H9 (cell line): ENCODE measurements around the gene ERO1A. TPM values are rescaled to one million over a fixed set of nuclear protein-coding genes. Genes with fewer than 3 reads are reported as not detected.

ENCODE experiments used
- DNase-seq: peaks from one replicate; pipeline ENCODE4 v3.0.0-alpha.2; 2017
- H2AFZ ChIP-seq: one replicate; pipeline ENCODE4 v1.6.1; 2013; ENCODE audit warnings: mild to moderate bottlenecking, low read length, control low read depth, moderate library complexity
- H2AK5ac ChIP-seq: 2 replicates; pipeline ENCODE4 v1.6.1; 2013; ENCODE audit warnings: low read length, control low read depth, mixed read lengths; ENCODE audit not compliant: insufficient read length
- H2BK120ac ChIP-seq: one replicate; pipeline ENCODE4 v1.6.1; 2013; ENCODE audit warnings: low read depth, mild to moderate bottlenecking, low read length, control low read depth, inconsistent platforms; ENCODE audit not compliant: poor library complexity, severe bottlenecking
- H2BK12ac ChIP-seq: 2 replicates; pipeline ENCODE4 v1.6.1; 2013; ENCODE audit warnings: low read length, control low read depth, mixed read lengths, low read depth; ENCODE audit not compliant: insufficient read length
- H2BK15ac ChIP-seq: 2 replicates; pipeline ENCODE4 v1.6.1; 2013; ENCODE audit warnings: low read depth, low read length, control low read depth
- H2BK20ac ChIP-seq: one replicate; pipeline ENCODE4 v1.6.1; 2013; ENCODE audit warnings: low read depth, mild to moderate bottlenecking, low read length, control low read depth, inconsistent platforms; ENCODE audit not compliant: poor library complexity, severe bottlenecking
- H2BK5ac ChIP-seq: 2 replicates; pipeline ENCODE4 v1.6.1; 2013; ENCODE audit warnings: low read length, control low read depth, mixed read lengths; ENCODE audit not compliant: insufficient read length
- H3K14ac ChIP-seq: 2 replicates; pipeline ENCODE4 v1.6.1; 2013; ENCODE audit warnings: low read length, control low read depth; ENCODE audit not compliant: insufficient read depth
- H3K18ac ChIP-seq: 2 replicates; pipeline ENCODE4 v1.6.1; 2013; ENCODE audit warnings: low read depth, mild to moderate bottlenecking, mixed read lengths, low read length, control low read depth; ENCODE audit not compliant: insufficient read length
- H3K23ac ChIP-seq: 2 replicates; pipeline ENCODE4 v1.6.1; 2013; ENCODE audit warnings: low read length, control low read depth, mixed read lengths, low read depth; ENCODE audit not compliant: insufficient read length
- H3K23me2 ChIP-seq: 2 replicates; pipeline ENCODE4 v1.6.1; 2013; ENCODE audit warnings: low read depth, mild to moderate bottlenecking, mixed read lengths, low read length, control low read depth; ENCODE audit not compliant: insufficient read length, poor library complexity, severe bottlenecking
- H3K27ac ChIP-seq: 2 replicates; pipeline ENCODE4 v1.5.1; 2013; ENCODE audit warnings: low read length, control low read depth, mixed read lengths, low read depth; ENCODE audit not compliant: insufficient read length
- H3K27me3 ChIP-seq: 2 replicates; pipeline ENCODE4 v1.6.1; 2013; ENCODE audit warnings: low read length, control low read depth, inconsistent platforms; ENCODE audit not compliant: insufficient read depth
- H3K4ac ChIP-seq: 2 replicates; pipeline ENCODE4 v1.6.1; 2013; ENCODE audit warnings: low read depth, mild to moderate bottlenecking, control low read depth, inconsistent platforms, low read length, moderate library complexity
- H3K4me1 ChIP-seq: 2 replicates; pipeline ENCODE4 v1.6.1; 2013; ENCODE audit warnings: low read length, control low read depth, inconsistent platforms; ENCODE audit not compliant: insufficient read depth
- H3K4me2 ChIP-seq: 2 replicates; pipeline ENCODE4 v1.6.1; 2013; ENCODE audit warnings: low read length, control low read depth, mixed read lengths; ENCODE audit not compliant: insufficient read length, insufficient read depth
- H3K56ac ChIP-seq: 2 replicates; pipeline ENCODE4 v1.6.1; 2013; ENCODE audit warnings: low read depth, mild to moderate bottlenecking, mixed read lengths, low read length, control low read depth; ENCODE audit not compliant: insufficient read length
- H3K79me1 ChIP-seq: 2 replicates; pipeline ENCODE4 v1.6.1; 2013; ENCODE audit warnings: low read depth, mild to moderate bottlenecking, moderate library complexity, low read length, control low read depth, inconsistent platforms; ENCODE audit not compliant: insufficient read depth, poor library complexity, severe bottlenecking
- H3K79me2 ChIP-seq: 2 replicates; pipeline ENCODE4 v1.6.1; 2013; ENCODE audit warnings: low read length, control low read depth, inconsistent platforms; ENCODE audit not compliant: insufficient read depth
- H3K9ac ChIP-seq: 2 replicates; pipeline ENCODE4 v1.6.1; 2013; ENCODE audit warnings: low read length, control low read depth, mixed read lengths; ENCODE audit not compliant: insufficient read length; ENCODE audit errors: extremely low read depth
- H3K9me3 ChIP-seq: one replicate; pipeline ENCODE4 v1.6.1; 2013; ENCODE audit warnings: low read depth, low read length, inconsistent platforms; ENCODE audit not compliant: control insufficient read depth
- H3T11ph ChIP-seq: one replicate; pipeline ENCODE4 v1.6.1; 2013; ENCODE audit warnings: mild to moderate bottlenecking, low read length, control low read depth, inconsistent platforms
- H4K20me1 ChIP-seq: one replicate; pipeline ENCODE4 v1.6.1; 2013; ENCODE audit not compliant: control insufficient read depth, insufficient read length, insufficient read depth
- H4K5ac ChIP-seq: 2 replicates; pipeline ENCODE4 v1.6.1; 2013; ENCODE audit warnings: low read depth, mild to moderate bottlenecking, mixed read lengths, low read length, control low read depth; ENCODE audit not compliant: insufficient read length
- H4K8ac ChIP-seq: replicated peaks from 2 replicates; pipeline ENCODE4 v1.6.1; 2013; ENCODE audit warnings: low read length, control low read depth, mixed read lengths, low read depth; ENCODE audit not compliant: insufficient read length
- H4K91ac ChIP-seq: 2 replicates; pipeline ENCODE4 v1.6.1; 2013; ENCODE audit warnings: low read depth, mild to moderate bottlenecking, moderate library complexity, mixed read lengths, low read length, control low read depth; ENCODE audit not compliant: insufficient read length
- H3K27ac Mint-ChIP-seq, 3 experiments: 2 replicates in 2 of 3; 3 replicates in 1 of 3; pipeline ENCODE4 v1.8.0; 2020 to 2021; ENCODE audit warnings: mixed read lengths in 3 of 3, mild to moderate bottlenecking in 1 of 3, moderate library complexity in 1 of 3
- H3K27me3 Mint-ChIP-seq: 2 replicates; pipeline ENCODE4 v1.8.0; 2021; ENCODE audit warnings: low read depth, mild to moderate bottlenecking, moderate library complexity, mixed read lengths
- H3K36me3 Mint-ChIP-seq, 3 experiments: 2 replicates in 2 of 3; 3 replicates in 1 of 3; pipeline ENCODE4 v1.8.0; 2020 to 2021; ENCODE audit warnings: low read depth in 3 of 3, mixed read lengths in 3 of 3; ENCODE audit not compliant: insufficient read depth in 1 of 3
- H3K4me1 Mint-ChIP-seq, 2 experiments: 2 replicates each; pipeline ENCODE4 v1.8.0; 2020; ENCODE audit warnings: mixed read lengths in 2 of 2
- H3K4me3 Mint-ChIP-seq, 2 experiments: 2 replicates in 1 of 2; 3 replicates in 1 of 2; pipeline ENCODE4 v1.8.0; 2020 to 2021; ENCODE audit warnings: mild to moderate bottlenecking in 2 of 2, mixed read lengths in 2 of 2, moderate library complexity in 1 of 2
- H3K9me3 Mint-ChIP-seq, 2 experiments: 2 replicates in 1 of 2; 3 replicates in 1 of 2; pipeline ENCODE4 v1.8.0; 2020; ENCODE audit warnings: mild to moderate bottlenecking in 2 of 2, mixed read lengths in 2 of 2, moderate library complexity in 1 of 2
- CTCF ChIP-seq: fragments of 200-600 bp; sonication (generic); conservative IDR thresholded peaks from 3 replicates; pipeline ENCODE4 v1.8.0; 2021; ENCODE audit warnings: antibody characterized with exemption, mild to moderate bottlenecking
- WGBS: extraction: QIAGEN DNeasy Blood & Tissue Kit; methylation state at CpG from one replicate; pipeline ENCODE4 v1.1.7; 2013; ENCODE audit warnings: missing lambda C conversion rate, low lambda C conversion rate, mixed read lengths; ENCODE audit not compliant: insufficient read length; ENCODE audit errors: extremely low coverage; 5-methylcytosine and 5-hydroxymethylcytosine counted together
- total RNA-seq: library from RNA; stranded (reverse); gene quantifications from 2 replicates; pipeline ENCODE4 v1.2.1, GENCODE V29; 2021

ERO1A gene
- total RNA-seq, 1 experiment from 2014 or later, result 37.1 TPM

DNA sequence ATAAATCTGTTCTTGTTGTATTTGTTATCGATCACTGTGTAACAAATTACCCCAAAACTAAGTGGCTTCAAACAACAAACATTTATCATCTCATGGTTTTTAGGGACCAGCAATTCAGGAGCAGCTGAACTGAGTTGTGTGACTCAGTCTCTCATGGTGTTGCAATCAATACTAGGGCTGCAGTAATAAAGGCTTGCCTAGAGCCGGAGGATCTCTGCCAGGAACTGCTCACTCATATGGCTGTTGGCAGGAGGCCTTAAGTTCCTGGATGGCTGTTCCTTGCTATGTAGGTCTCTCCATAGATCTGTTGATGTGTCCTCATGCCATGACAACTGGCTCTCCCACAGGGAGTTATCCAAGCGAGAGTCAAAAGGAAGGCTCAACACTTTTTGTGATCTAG lies 7.9 kb upstream of the ERO1A start:
- Histone ChIP-seq H3K9me3 (no peaks in the 10 kb centered on the region), H3K56ac (no peak overlapping the region), H3K14ac (no peak overlapping the region), H3K79me2 (peaks cover 10% of the 10 kb centered on the region; the same call in 1 of the 2 replicates), H4K5ac (no peak overlapping the region), H3K79me1 (peaks cover 5% of the 10 kb centered on the region), H3K23me2 (no peaks in the 10 kb centered on the region), H3K4me1 (no peaks in the 10 kb centered on the region), H4K91ac (no peak overlapping the region), H4K8ac (no peak overlapping the region), H2BK5ac (no peak overlapping the region), H2BK12ac (no peak overlapping the region), H3K27ac (no peak overlapping the region), H2AK5ac (no peak overlapping the region), H3K23ac (no peak overlapping the region), H2BK20ac (no peak overlapping the region), H3K18ac (no peak overlapping the region), H3K4me2 (no peak overlapping the region), H2BK15ac (no peak overlapping the region), H3K9ac (no peak overlapping the region), H3K27me3 (no peaks in the 10 kb centered on the region), H3T11ph (no peak overlapping the region), H2BK120ac (no peak overlapping the region), H3K4ac (no peak overlapping the region), H4K20me1 (no peaks in the 10 kb centered on the region), H2AFZ (no peak overlapping the region)
- no peak for DNase-seq
- Mint-ChIP-seq H3K9me3 (no peaks in the 10 kb centered on the region; a peak in 1 of 5 replicates), H3K4me1 (peaks cover 9 to 17% of the 10 kb centered on the region in 2 experiments), H3K4me3 (no peak overlapping the region), H3K27me3 (no peaks in the 10 kb centered on the region; the same call in 1 of the 2 replicates), H3K27ac (no peak overlapping the region), H3K36me3 (peaks cover 7 to 14% (median 9%) of the 10 kb centered on the region in 3 experiments; a peak in 6 of 7 replicates)
- TF ChIP-seq CTCF, result no peak
- no CpG with 5 or more reads among the region's 3 CpGs for WGBS
